GM12878 (cell line): ENCODE results near the gene CHRNE. TPM values are rescaled to one million over a fixed set of nuclear protein-coding genes. Genes with fewer than 3 reads are reported as not detected.

ENCODE experiments used
- ATAC-seq: fragments of 200-7000 bp; cut with Tn5 transposase; 3 replicates; pipeline ENCODE4 v1.9.1; 2020; ENCODE audit warnings: mild to moderate bottlenecking, moderate library complexity
- BruUV-seq: library from RNA; stranded (reverse); fragments of 400-500 nt; replicated peaks from 2 replicates; lab custom pipeline; 2021; lab: Mats Ljungman, UMichigan
- CTCF ChIA-PET: fragments of 300-600 bp; sonication (Branson Sonifier 250); formaldehyde crosslinking; extraction: SDS; loops from one replicate; lab custom pipeline; 2021; ENCODE audit warnings: inconsistent platforms; lab: Yijun Ruan, JAX
- POLR2A ChIA-PET: fragments of 350-600 bp; formaldehyde crosslinking; extraction: SDS; loops from one replicate; lab custom pipeline; 2021; ENCODE audit warnings: inconsistent platforms; lab: Charles Lee
- RAD21 ChIA-PET: fragments of 300-600 bp; sonication (Branson Sonifier 250); formaldehyde crosslinking; loops from one replicate; lab custom pipeline; 2023; ENCODE audit warnings: antibody characterized with exemption; ENCODE audit not compliant: unreplicated experiment; lab: Charles Lee
- SMC1A ChIA-PET: fragments of 300-600 bp; sonication (Branson Sonifier 250); formaldehyde crosslinking; loops from one replicate; lab custom pipeline; 2023; ENCODE audit not compliant: unreplicated experiment, uncharacterized antibody; lab: Charles Lee
- DNase-seq: peaks from one replicate; pipeline ENCODE4 v3.0.0-alpha.2; 2011; ENCODE audit warnings: low read depth, low spot score
- FAIRE-seq: peaks from 3 replicates; lab custom pipeline; 2011; peaks lifted over from hg19 to GRCh38; lab: Jason Lieb, UNC
- H2AFZ ChIP-seq: 2 replicates; pipeline ENCODE4 v1.6.0; 2011; ENCODE audit warnings: low read depth, low read length, control low read depth; ENCODE audit not compliant: control insufficient read depth
- H3K27ac ChIP-seq: 2 replicates; pipeline ENCODE4 v1.5.1; 2011; ENCODE audit warnings: control low read depth; ENCODE audit not compliant: control insufficient read depth, insufficient read depth
- H3K27me3 ChIP-seq, 2 experiments: replicated peaks in 1 of 2; 2 replicates each; pipeline versions ENCODE4 v1.6.0 to v1.6.1; 2011; ENCODE audit warnings: low read length in 1 of 2; ENCODE audit not compliant: control insufficient read depth in 2 of 2, insufficient read depth in 2 of 2
- H3K36me3 ChIP-seq, 2 experiments: 2 replicates each; pipeline ENCODE4 v1.5.1; 2011; ENCODE audit warnings: low read length in 1 of 2; ENCODE audit not compliant: control insufficient read depth in 2 of 2, insufficient read depth in 2 of 2
- H3K4me1 ChIP-seq: 2 replicates; pipeline ENCODE4 v1.6.1; 2011; ENCODE audit warnings: mild to moderate bottlenecking, low read length, moderate library complexity, mixed read lengths; ENCODE audit not compliant: control insufficient read depth, insufficient read depth
- H3K4me2 ChIP-seq: 2 replicates; pipeline ENCODE4 v1.6.0; 2011; ENCODE audit warnings: control low read depth; ENCODE audit not compliant: control insufficient read depth, insufficient read depth
- H3K4me3 ChIP-seq: fragments of 200-600 bp; sonication (generic); 2 replicates; pipeline ENCODE4 v1.5.1; 2016
- H3K79me2 ChIP-seq: 2 replicates; pipeline ENCODE4 v1.6.0; 2011; ENCODE audit warnings: low read length; ENCODE audit not compliant: control insufficient read depth, insufficient read depth
- H3K9ac ChIP-seq: 2 replicates; pipeline ENCODE4 v1.8.0; 2011; ENCODE audit warnings: low read length, control low read depth, mixed read lengths; ENCODE audit not compliant: control insufficient read depth, insufficient read depth
- H3K9me3 ChIP-seq: replicated peaks from 3 replicates; pipeline ENCODE4 v1.5.1; 2011; ENCODE audit warnings: mild to moderate bottlenecking, low read length; ENCODE audit not compliant: control insufficient read depth, insufficient read depth
- H4K20me1 ChIP-seq: 2 replicates; pipeline ENCODE4 v1.6.0; 2011; ENCODE audit not compliant: control insufficient read depth, insufficient read depth
- ATF3 ChIP-seq: IDR thresholded peaks from 2 replicates; pipeline ENCODE4 v1.6.1; 2011; ENCODE audit warnings: low read depth, mild to moderate bottlenecking, low read length, moderate library complexity, borderline replicate concordance; ENCODE audit errors: extremely low read depth
- ATF7 ChIP-seq: fragments of 450-650 bp; IDR thresholded peaks from 2 replicates; pipeline ENCODE4 v1.6.1; 2016; ENCODE audit warnings: low read depth, mild to moderate bottlenecking
- CREB1 ChIP-seq: IDR thresholded peaks from 2 replicates; pipeline ENCODE4 v1.6.1; 2012; ENCODE audit warnings: low read depth, mild to moderate bottlenecking, inconsistent platforms
- CREM ChIP-seq: IDR thresholded peaks from 2 replicates; pipeline ENCODE4 v1.6.1; 2014; ENCODE audit warnings: antibody characterized with exemption, low read depth
- NBN ChIP-seq: fragments of 450-650 bp; IDR thresholded peaks from 2 replicates; pipeline ENCODE4 v1.6.1; 2016
- POLR2A ChIP-seq: IDR thresholded peaks from 2 replicates; pipeline ENCODE4 v1.6.1; 2011; ENCODE audit warnings: low read depth, mild to moderate bottlenecking, low read length
- SP1 ChIP-seq: IDR thresholded peaks from one replicate; pipeline ENCODE4 v1.6.1; 2011; ENCODE audit warnings: low read depth, low read length
- ZBTB33 ChIP-seq: fragments of 450-650 bp; IDR thresholded peaks from 2 replicates; pipeline ENCODE4 v1.6.1; 2017; ENCODE audit warnings: mild to moderate bottlenecking
- ZBTB40 ChIP-seq: fragments of 450-650 bp; IDR thresholded peaks from 2 replicates; pipeline ENCODE4 v1.6.1; 2016; ENCODE audit warnings: mild to moderate bottlenecking, moderate library complexity, borderline replicate concordance
- WGBS: methylation state at CpG from one replicate; pipeline ENCODE4 v1.1.6; 2016; ENCODE audit warnings: low lambda C conversion rate; ENCODE audit not compliant: insufficient replicate concordance, insufficient coverage; ENCODE audit errors: missing lambda C conversion rate; 5-methylcytosine and 5-hydroxymethylcytosine counted together
- in situ Hi-C: fragments of 300-500 bp; cut with MboI; formaldehyde crosslinking; loops from 9 replicates; pipeline ENCODE4 v1.14.3; 2018; ENCODE audit warnings: mixed read lengths
- intact Hi-C: fragments of 100-400 bp; cut with micrococcal nuclease; formaldehyde crosslinking; loops from one replicate; pipeline ENCODE4 v1.14.2; 2022; ENCODE audit not compliant: unreplicated experiment
- polyA plus RNA-seq, 11 experiments: library from polyadenylated mRNA; depleted of rRNA in 4 of 11; unstranded in 6 of 11; stranded (reverse) in 5 of 11; fragments of >200 nt; fragmentation: Nextera tagmentation in 4 of 11; fragmentation: Illumina TruSeq in 1 of 11; extraction: Ambion mirVana in 4 of 11; extraction: Trizol in 1 of 11; gene quantifications; 1 replicate in 1 of 11; 2 replicates in 10 of 11; pipeline versions ENCODE4 v1.2.1 to v1.2.3, GENCODE V29; 2011 to 2016; ENCODE audit warnings: inconsistent platforms in 2 of 11, missing spikeins in 2 of 11, low read depth in 1 of 11
- total RNA-seq, 4 experiments: library from RNA; depleted of rRNA in 3 of 4; stranded (reverse); fragments of >200 nt in 3 of 4; fragmentation: Illumina TruSeq in 1 of 4; extraction: Trizol in 1 of 4; gene quantifications; 2 replicates each; pipeline versions ENCODE4 v1.2.1 to v1.2.3, GENCODE V29; 2013 to 2021

CHRNE gene
- total and polyA plus RNA-seq, 10 of the 15 experiments (the other 5 are each of a cell fraction or from before 2014, with no cell fraction given), result 0.05 to 0.11 (median 0.08) TPM; not detected in 6

GRCh38 chr17:4900231-4901107 lies 2.4 kb downstream of the CHRNE start:
- no peaks in the 10 kb centered on the region for H4K20me1 ChIP-seq
- H3K27me3 ChIP-seq, result no peaks in the 10 kb centered on the region; a peak in 1 of 4 replicates
- H2AFZ ChIP-seq, result peak overlapping the region; percentile 33
- CTCF ChIA-PET, result interaction anchor here (0.7 to 1.3 kb wide), 3 partner anchors 9 to 84 kb away, joined by 3 read pairs; partner anchors contain the start of gene SLC25A11
- no peak overlapping the region for H3K9ac ChIP-seq
- intact Hi-C loops (loop anchor here (5.0 kb wide), 1 partner anchor 168 kb away; the partner anchor contains the start of gene MED11), in situ Hi-C loops (no loop called here)
- no peak overlapping the region for H3K27ac ChIP-seq
- BruUV-seq, result no TSS peak
- ATAC-seq (peak; percentile 53), FAIRE-seq (no peak), DNase-seq (no peak)
- TF ChIP-seq ZBTB40 (peak; percentile 41; the same call in 1 of the 2 replicates), POLR2A (no peak), SP1 (no peak), ATF7 (peak; percentile 85), ATF3 (no peak), NBN (peak; percentile 42; the same call in 1 of the 2 replicates), ZBTB33 (no peak), CREM (peak; percentile 78), CREB1 (peak; percentile 89)
- peaks cover 0 to 3% of the 10 kb centered on the region in 2 experiments; a peak in 3 of 4 replicates for H3K36me3 ChIP-seq
- RAD21 ChIA-PET, result interaction anchor here (0.9 kb wide), 1 partner anchor 190 kb away, joined by 5 read pairs; the partner anchor contains the start of gene ARRB2
- WGBS, result 10% methylated on average over 59 of the region's 65 CpGs
- peaks cover 20% of the 10 kb centered on the region for H3K4me1 ChIP-seq
- SMC1A ChIA-PET, result interaction anchor here (0.8 kb wide), 1 partner anchor 9 kb away, joined by 4 read pairs; no protein-coding TSS in a partner anchor
- POLR2A ChIA-PET, result interaction anchor here (0.6 kb wide), 2 partner anchors 8 to 16 kb away, joined by 3 to 5 read pairs; no protein-coding TSS in a partner anchor
- H3K4me3 ChIP-seq, result no peak overlapping the region
- H3K4me2 ChIP-seq, result peak overlapping the region; percentile 91
- H3K9me3 ChIP-seq, result no peaks in the 10 kb centered on the region; the same call in 2 of the 3 replicates
- no peaks in the 10 kb centered on the region for H3K79me2 ChIP-seq
